Measurements from ENCODE around the gene TIAM1.

TIAM1 gene

DNA sequence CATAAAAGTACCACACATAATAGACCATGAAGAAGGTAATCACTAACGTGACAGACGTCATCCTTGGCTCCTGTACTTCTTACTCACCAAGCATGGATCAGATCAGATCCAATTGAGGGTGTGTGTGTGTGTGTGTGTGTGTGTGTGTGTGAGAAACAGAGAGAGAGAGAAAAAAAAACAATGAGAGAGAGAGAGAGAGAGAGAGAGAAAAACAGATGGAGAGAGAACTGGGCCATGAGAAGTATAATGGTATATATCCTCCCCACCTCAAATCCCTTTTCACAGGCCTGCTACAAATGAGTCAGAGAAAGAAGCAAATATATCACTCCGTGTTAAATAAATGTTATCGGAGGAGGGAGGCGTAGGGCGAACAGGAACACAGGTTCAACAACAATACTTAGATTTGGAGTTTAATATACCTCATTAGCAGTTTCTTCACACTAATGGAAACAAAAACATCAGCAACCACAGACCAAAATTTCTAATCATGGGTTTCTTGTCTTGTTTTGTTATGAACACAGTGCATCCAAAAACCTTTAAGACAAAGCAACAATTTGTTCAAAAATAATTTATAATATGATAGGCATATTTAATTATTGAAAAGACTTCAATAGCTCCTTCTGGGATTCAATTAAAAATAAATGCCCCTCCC is 45.3 kb downstream of the TIAM1 start:
- H3K4me3 ChIP-seq (ENCODE audit: control insufficient read depth, low read depth, low read length) = no peak overlapping the region
- TF ChIP-seq, protein P1, sequence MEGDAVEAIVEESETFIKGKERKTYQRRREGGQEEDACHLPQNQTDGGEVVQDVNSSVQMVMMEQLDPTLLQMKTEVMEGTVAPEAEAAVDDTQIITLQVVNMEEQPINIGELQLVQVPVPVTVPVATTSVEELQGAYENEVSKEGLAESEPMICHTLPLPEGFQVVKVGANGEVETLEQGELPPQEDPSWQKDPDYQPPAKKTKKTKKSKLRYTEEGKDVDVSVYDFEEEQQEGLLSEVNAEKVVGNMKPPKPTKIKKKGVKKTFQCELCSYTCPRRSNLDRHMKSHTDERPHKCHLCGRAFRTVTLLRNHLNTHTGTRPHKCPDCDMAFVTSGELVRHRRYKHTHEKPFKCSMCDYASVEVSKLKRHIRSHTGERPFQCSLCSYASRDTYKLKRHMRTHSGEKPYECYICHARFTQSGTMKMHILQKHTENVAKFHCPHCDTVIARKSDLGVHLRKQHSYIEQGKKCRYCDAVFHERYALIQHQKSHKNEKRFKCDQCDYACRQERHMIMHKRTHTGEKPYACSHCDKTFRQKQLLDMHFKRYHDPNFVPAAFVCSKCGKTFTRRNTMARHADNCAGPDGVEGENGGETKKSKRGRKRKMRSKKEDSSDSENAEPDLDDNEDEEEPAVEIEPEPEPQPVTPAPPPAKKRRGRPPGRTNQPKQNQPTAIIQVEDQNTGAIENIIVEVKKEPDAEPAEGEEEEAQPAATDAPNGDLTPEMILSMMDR (conservative IDR thresholded peaks at IDR 0.05; ENCODE audit: control insufficient read depth, insufficient read depth, low read depth, low read length) = no peak
- peak; percentile 65 for DNase-seq (ENCODE audit: low read depth)

DNA sequence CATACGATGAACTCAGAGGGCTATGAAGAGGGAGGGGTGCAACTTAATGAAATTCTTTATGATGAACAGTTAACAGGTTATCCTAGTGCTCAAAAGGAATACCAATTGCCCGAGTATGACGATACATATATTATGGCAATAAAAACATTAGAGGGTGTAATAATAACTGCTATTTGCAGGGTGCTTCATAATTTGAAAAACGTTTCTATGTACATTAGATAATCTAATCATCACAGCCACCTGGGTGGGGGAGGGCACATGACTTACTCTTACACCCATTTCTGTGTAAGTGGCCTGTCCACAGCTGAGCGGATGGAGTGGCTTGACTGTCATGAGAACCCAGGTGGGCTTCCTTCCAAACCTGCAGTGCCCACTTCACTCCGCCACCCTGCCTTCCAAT is 46.3 kb downstream of the TIAM1 start:
- TF ChIP-seq, protein P1 (conservative IDR thresholded peaks at IDR 0.05; ENCODE audit: control insufficient read depth, insufficient read depth, low read depth, low read length) = no peak

DNA sequence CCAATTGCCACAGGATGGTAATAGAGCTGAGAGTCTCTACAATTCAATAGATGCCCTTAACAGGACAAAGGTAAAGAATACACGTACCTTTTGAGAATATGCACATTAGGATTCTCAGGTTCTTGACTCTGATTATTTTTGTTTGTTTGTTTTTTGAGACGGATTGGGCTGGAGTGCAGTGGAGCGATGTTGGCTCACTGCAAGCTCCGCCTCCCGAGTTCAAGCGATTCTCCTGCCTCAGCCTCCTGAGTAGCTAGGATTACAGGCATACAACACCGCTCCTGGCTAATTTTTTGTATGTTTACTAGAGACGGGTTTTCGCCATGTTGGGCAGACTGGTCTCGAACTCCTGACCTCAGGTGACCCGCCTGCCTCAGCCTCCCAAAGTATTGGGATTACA is 48.4 kb downstream of the TIAM1 start:
- TF ChIP-seq, protein P1 (conservative IDR thresholded peaks at IDR 0.05; ENCODE audit: control insufficient read depth, insufficient read depth, low read depth, low read length) = no peak
- no peak overlapping the region for H3K4me3 ChIP-seq (ENCODE audit: control insufficient read depth, low read depth, low read length)
- no peak for DNase-seq (ENCODE audit: low read depth)

More for the DNA sequence above, 46.3 kb downstream of the TIAM1 start:
- H3K4me3 ChIP-seq (ENCODE audit: control insufficient read depth, low read depth, low read length) = no peak overlapping the region
- no peak for DNase-seq (ENCODE audit: low read depth)

DNA sequence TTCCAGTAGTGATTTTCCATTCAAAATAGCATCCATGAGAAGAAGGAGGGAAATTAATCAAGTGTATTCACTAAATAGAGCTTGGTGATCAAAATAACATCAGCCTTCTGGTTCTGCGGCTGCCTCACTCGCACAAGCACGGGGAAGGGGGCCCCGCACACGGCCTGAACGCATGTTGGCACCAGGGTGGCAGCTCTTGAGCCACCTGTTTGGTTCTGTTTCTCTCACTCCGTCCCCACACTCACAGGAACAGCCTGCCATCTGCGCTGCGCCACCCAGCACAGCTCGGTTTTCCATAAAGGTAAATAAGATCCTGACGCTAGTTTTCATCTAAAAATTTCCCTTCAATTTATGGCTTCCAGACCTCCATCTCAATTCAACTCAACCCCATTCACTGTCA is 49.4 kb downstream of the TIAM1 start:
- TF ChIP-seq, protein P1 (conservative IDR thresholded peaks at IDR 0.05; ENCODE audit: control insufficient read depth, insufficient read depth, low read depth, low read length) = no peak
- H3K4me3 ChIP-seq (ENCODE audit: control insufficient read depth, low read depth, low read length) = no peak overlapping the region
- no peak for DNase-seq (ENCODE audit: low read depth)

DNA sequence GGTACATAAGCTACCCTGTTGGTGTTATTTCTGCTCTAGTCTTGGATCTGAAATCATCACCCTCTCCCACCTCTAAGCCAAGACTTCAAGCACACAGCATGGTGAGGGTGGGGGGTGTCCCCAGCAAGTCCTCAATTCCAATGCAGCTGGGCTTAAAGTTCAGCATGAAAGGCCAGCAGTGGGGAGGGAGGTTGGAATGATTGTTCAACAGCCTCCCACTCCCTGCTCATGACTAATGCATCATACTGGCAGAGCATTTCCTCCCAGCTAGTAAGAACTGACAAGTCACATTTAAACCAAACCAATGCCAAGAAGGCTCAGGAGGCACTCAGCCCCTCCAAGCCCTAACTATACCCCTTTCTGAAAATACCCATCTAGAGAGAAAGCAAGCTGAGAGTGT is 50.1 kb downstream of the TIAM1 start:
- no peak overlapping the region for H3K4me3 ChIP-seq (ENCODE audit: control insufficient read depth, low read depth, low read length)
- peak; percentile 90 for DNase-seq (ENCODE audit: low read depth)
- TF ChIP-seq, protein P1 (conservative IDR thresholded peaks at IDR 0.05; ENCODE audit: control insufficient read depth, insufficient read depth, low read depth, low read length) = no peak

DNA sequence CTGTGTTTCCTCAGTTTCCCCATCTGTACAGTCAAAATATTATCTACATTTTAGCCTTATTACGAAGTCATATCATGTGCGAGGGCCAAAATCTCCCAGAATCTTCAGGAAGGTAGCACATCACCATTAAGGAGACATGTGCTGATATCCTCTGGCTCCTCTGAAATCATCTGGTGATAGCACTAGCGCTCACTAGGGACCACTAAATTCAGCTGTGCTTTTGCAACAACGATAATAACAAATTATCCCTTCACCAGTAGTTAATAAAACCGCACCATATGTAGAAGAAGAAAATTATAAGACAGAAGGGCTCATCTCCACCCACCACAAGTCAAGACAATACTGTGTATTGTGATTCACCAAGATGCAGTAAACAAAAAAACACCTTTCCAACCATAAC is 53.3 kb downstream of the TIAM1 start:
- TF ChIP-seq, protein P1 (conservative IDR thresholded peaks at IDR 0.05; ENCODE audit: control insufficient read depth, insufficient read depth, low read depth, low read length) = no peak
- H3K4me3 ChIP-seq (ENCODE audit: control insufficient read depth, low read depth, low read length) = no peak overlapping the region
- DNase-seq (ENCODE audit: low read depth) = peak; percentile 59

DNA sequence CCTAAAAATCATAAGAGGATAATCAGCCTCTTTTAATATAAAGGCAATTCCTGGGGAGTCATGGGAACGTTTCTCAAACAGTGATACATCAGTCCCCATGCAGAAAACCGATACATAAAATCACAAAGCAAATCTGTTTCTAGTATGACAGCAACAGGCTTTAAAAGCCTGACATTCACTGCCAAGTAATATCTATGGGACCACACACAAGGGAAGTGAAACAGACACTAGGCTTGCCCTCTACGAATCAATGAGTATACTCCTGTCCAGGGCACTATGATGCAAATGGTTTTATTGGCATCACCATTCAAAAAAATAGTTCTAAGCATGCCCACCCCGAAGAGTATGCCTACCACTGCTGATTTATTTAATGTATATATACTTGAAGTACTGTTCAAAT is 54.4 kb downstream of the TIAM1 start:
- H3K4me3 ChIP-seq (ENCODE audit: control insufficient read depth, low read depth, low read length) = no peak overlapping the region
- peak; percentile 7 for DNase-seq (ENCODE audit: low read depth)
- TF ChIP-seq, protein P1 (conservative IDR thresholded peaks at IDR 0.05; ENCODE audit: control insufficient read depth, insufficient read depth, low read depth, low read length) = no peak
